ENCODE measurements around the gene NEUROD2. TPM values are rescaled to one million over a fixed set of nuclear protein-coding genes. Genes with fewer than 3 reads are reported as not detected.

Gene NEUROD2
- total RNA-seq, 1 donor from 2014 or later: not detected

DNA sequence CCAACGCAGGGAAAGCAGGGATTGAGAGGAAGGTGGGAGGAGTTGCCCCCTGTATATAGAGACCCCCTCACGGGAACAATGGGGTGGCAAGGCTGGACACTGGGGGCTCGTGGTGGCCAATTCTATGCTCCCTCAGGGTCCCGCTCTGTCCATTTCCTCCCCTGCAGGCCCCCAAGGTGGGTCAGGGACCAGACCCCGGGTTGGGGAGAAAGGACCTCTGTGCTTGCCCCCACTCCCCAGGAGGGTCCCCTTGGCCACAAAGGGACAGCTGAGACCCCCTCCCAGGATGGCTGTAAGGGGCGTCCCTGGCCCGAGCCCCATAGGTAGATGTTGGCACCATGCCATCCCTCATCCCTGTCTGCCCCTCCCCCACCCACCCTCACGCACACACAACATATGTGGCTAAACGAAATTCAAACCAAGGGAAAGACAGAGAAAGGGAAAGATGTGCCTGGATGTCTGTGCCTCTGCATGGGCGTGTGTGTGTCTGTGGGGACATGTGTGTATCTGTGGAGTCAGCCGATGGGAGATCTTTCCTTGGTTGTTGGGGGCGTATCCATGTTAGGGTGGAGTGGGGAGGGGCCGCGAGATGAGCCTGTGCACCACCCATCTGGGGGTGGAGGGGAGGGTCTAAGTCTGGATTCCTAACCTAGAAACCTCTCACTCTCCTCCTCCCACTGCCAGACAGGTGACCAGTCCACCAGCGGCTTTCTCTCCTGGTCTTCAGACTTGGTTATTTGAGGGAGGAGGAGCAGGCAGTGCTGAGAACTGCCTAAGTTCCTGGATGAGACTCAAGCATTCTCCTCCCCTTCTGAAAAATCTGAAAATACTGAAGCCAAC is 642 bp upstream of the NEUROD2 start:
- Histone ChIP-seq H3K4me1 (peaks cover 23% of the 10 kb centered on the region), H3K36me3 (no peaks in the 10 kb centered on the region), H2AFZ (replicated peaks) (no peak overlapping the region), H3K4me2 (no peak overlapping the region), H3K9me3 (ENCODE audit: low read depth) (no peaks in the 10 kb centered on the region), H3K4me3 (no peak overlapping the region), H3K27ac (no peak overlapping the region), H4K20me1 (ENCODE audit: low read depth) (peaks cover 59% of the 10 kb centered on the region), H3K79me2 (ENCODE audit: low read depth) (no peaks in the 10 kb centered on the region), H3K9ac (no peak overlapping the region), H3F3A (ENCODE audit: low read depth) (peaks cover 11% of the 10 kb centered on the region), H3K27me3 (peaks cover 100% of the 10 kb centered on the region)
- Mint-ChIP-seq H3K4me1 (peaks cover 5% of the 10 kb centered on the region), H3K9me3 (peaks cover under 1% of the 10 kb centered on the region), H3K27ac (no peak overlapping the region), H3K27me3 (ENCODE audit: insufficient read depth, low read depth) (peaks cover 63% of the 10 kb centered on the region), H3K4me3 (peak overlapping the region; percentile 50), H3K36me3 (no peaks in the 10 kb centered on the region)
- TF ChIP-seq, protein P1, sequence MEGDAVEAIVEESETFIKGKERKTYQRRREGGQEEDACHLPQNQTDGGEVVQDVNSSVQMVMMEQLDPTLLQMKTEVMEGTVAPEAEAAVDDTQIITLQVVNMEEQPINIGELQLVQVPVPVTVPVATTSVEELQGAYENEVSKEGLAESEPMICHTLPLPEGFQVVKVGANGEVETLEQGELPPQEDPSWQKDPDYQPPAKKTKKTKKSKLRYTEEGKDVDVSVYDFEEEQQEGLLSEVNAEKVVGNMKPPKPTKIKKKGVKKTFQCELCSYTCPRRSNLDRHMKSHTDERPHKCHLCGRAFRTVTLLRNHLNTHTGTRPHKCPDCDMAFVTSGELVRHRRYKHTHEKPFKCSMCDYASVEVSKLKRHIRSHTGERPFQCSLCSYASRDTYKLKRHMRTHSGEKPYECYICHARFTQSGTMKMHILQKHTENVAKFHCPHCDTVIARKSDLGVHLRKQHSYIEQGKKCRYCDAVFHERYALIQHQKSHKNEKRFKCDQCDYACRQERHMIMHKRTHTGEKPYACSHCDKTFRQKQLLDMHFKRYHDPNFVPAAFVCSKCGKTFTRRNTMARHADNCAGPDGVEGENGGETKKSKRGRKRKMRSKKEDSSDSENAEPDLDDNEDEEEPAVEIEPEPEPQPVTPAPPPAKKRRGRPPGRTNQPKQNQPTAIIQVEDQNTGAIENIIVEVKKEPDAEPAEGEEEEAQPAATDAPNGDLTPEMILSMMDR (IDR thresholded peaks at IDR 0.05): no peak
- TF ChIP-seq EZH2phosphoT487 (IDR thresholded peaks at IDR 0.05) (no peak), EZH2 (IDR thresholded peaks at IDR 0.05) (no peak)
- DNase-seq (ENCODE audit: low spot score): no peak

DNA sequence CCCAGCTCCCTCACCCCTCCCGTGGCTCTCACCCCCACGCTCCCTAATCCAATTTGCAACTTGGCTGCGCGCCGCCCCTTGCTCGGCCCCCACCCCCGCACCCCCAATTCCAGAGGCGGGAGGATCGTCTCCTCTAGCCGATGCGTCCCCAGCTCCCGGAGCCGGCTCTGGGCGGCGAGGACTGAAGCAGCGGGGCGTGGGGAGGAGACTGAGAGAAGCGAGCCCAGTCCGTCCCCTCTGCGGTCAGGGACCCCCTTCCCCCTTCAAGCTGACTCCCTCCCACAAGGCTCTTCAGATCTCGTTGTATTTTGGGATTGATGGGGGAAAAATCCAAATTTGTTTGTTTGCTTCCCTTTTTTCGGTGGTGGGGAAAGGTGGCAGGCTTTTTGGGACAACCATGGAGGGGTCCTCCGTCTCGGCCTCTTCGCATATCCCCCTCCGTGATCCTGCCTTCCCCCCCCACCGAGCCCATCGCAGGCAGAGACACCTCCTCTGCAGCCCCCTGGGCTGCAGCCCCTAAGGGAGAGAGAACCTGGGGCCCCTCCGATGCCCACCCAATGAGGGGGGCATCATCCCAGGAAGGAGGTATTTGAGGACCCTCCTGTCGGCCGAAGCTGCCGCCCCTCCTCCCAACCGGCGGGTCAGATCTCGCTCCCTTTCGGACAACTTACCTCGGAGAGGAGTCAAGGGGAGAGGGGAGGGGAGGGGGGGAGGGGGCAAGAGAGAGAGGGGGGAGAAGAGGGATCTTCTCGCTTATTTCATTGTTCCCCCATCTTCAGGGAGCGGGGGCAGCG is 466 bp downstream of the NEUROD2 start:
- no peak overlapping the region for H3K9ac ChIP-seq
- no peaks in the 10 kb centered on the region for H3K36me3 Mint-ChIP-seq
- peaks cover 3% of the 10 kb centered on the region for H3K9me3 Mint-ChIP-seq
- peak; percentile 72 for DNase-seq (ENCODE audit: low spot score)
- no peak overlapping the region for H2AFZ ChIP-seq (replicated peaks)
- peaks cover 22% of the 10 kb centered on the region for H3F3A ChIP-seq (ENCODE audit: low read depth)
- H3K4me3 ChIP-seq: peak overlapping the region; percentile 41
- no peaks in the 10 kb centered on the region for H3K79me2 ChIP-seq (ENCODE audit: low read depth)
- H3K27ac ChIP-seq: no peak overlapping the region
- H3K36me3 ChIP-seq: no peaks in the 10 kb centered on the region
- H3K9me3 ChIP-seq (ENCODE audit: low read depth): no peaks in the 10 kb centered on the region
- H3K4me2 ChIP-seq: peak overlapping the region; percentile 81
- H3K4me3 Mint-ChIP-seq: peak overlapping the region; percentile 48
- TF ChIP-seq, protein P1 (IDR thresholded peaks at IDR 0.05): no peak
- TF ChIP-seq EZH2 (IDR thresholded peaks at IDR 0.05): peak; percentile 89
- TF ChIP-seq EZH2phosphoT487 (IDR thresholded peaks at IDR 0.05): peak; percentile 79
- peaks cover 70% of the 10 kb centered on the region for H4K20me1 ChIP-seq (ENCODE audit: low read depth)
- H3K27me3 ChIP-seq: peaks cover 100% of the 10 kb centered on the region
- peaks cover 23% of the 10 kb centered on the region for H3K4me1 ChIP-seq
- H3K27ac Mint-ChIP-seq: no peak overlapping the region
- peaks cover 72% of the 10 kb centered on the region for H3K27me3 Mint-ChIP-seq (ENCODE audit: insufficient read depth, low read depth)
- peaks cover 7% of the 10 kb centered on the region for H3K4me1 Mint-ChIP-seq

DNA sequence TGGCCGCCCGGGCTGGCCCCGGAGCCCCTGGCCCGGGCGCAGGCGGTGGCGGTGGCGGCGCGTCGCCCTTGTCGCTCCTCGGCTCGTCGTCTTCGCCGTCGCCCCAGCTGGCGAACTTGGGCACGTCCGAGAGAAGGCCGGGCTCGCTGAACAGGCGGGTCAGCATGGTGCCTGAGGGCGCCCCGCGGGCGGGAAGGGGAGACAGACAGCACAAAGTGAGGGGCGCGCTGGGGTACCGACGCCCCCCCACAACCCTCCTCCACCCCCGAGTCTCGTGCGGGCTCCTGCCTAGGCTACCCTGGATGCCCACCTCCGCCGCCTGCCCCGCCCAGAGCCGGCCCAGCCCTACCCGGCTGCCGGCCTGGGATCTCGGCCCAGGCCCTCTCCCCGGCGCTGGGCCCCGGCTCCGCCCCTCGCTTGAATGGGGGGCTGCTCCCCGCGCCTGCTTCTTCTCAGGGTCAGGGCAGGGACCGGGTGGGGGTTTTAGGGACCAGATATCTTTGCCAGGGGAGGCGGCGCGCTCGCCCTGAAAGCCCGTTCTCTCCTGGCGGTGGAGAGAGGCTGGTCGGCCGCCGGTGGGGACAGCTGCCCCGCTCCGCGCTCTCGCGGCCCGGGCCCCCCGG is 1.2 kb downstream of the NEUROD2 start:
- TF ChIP-seq EZH2phosphoT487 (IDR thresholded peaks at IDR 0.05) (peak; percentile 94), EZH2 (IDR thresholded peaks at IDR 0.05) (peak; percentile 97)
- TF ChIP-seq, protein P1 (IDR thresholded peaks at IDR 0.05): no peak
- Mint-ChIP-seq H3K36me3 (no peaks in the 10 kb centered on the region), H3K27me3 (ENCODE audit: insufficient read depth, low read depth) (peaks cover 79% of the 10 kb centered on the region), H3K27ac (no peak overlapping the region), H3K4me3 (no peak overlapping the region), H3K9me3 (peaks cover 3% of the 10 kb centered on the region), H3K4me1 (peaks cover 7% of the 10 kb centered on the region)
- no peak overlapping the region for H3K27ac ChIP-seq
- peak overlapping the region; percentile 81 for H3K4me2 ChIP-seq
- no peak overlapping the region for H2AFZ ChIP-seq (replicated peaks)
- no peaks in the 10 kb centered on the region for H3K79me2 ChIP-seq (ENCODE audit: low read depth)
- peaks cover 100% of the 10 kb centered on the region for H3K27me3 ChIP-seq
- peak overlapping the region; percentile 41 for H3K4me3 ChIP-seq
- H3K9ac ChIP-seq: no peak overlapping the region
- no peaks in the 10 kb centered on the region for H3K36me3 ChIP-seq
- peak; percentile 61 for DNase-seq (ENCODE audit: low spot score)
- no peaks in the 10 kb centered on the region for H3K9me3 ChIP-seq (ENCODE audit: low read depth)
- H3K4me1 ChIP-seq: peaks cover 23% of the 10 kb centered on the region
- peaks cover 26% of the 10 kb centered on the region for H3F3A ChIP-seq (ENCODE audit: low read depth)
- H4K20me1 ChIP-seq (ENCODE audit: low read depth): peaks cover 77% of the 10 kb centered on the region

All from neural progenitor cell (in vitro differentiated cells).